HG02943 (cell line): ENCODE data around the gene NBPF1.
"Not testable (repeated sequence)": the region's sequence is repeated elsewhere in the genome, so short reads cannot be mapped to it uniquely, and the experiment has no call there.

Source experiments
- ATAC-seq: cut with Tn5 transposase; IDR thresholded peaks from one replicate; pipeline ENCODE4 v1.9.1; 2021; ENCODE audit warnings: mild to moderate bottlenecking, low read depth, moderate library complexity; ENCODE audit not compliant: unreplicated experiment

Gene NBPF1

DNA sequence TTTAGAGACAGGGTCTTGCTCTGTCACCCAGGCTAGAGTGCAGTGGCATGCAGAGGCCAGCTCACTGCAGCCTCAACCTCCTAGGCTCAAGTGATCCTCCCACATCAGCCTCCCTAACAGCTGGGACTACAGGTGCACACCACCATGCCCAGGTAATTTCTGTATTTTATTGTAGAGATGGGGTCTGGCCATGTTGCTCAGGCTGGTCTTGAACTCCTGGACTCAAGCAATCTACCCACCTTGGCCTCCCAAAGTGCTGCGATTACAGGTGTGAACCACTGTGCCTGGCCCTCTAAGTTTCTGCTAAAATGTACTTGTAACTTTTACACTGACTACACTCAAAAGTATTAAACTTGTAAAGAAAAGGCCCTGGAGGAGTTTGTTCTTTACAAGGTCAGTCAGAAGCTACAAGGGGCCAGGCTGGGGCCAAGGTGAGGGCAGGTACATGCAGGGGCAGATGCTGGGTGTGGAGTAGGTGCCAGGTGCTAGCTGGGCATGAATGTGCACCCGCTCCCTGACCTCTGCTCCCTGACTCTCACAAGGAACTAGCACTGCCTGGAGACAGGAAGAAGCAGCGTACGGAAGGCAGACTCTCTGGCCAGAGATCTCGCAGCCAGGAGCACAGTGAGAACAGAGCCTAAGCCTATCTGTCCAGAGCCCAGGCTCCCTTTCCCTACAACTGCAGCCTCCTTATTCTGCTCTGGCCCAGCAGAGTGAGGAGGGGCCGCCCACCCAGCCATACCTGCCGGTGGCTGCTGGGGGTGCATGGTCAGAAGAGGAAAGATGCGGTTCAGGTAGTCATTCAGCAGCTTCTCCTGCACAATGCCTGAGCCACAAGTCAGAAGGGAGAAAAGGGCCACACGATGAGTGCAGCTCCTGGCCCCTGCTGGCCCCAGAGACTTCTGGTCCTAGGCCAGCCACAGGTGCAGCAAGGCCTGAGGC is 28.9 kb upstream of the NBPF1 start:
- not testable (repeated sequence) for ATAC-seq

- ATAC-seq, result not testable (repeated sequence)
Observed at GRCh38 chr1:16641159-16641975, 28.0 kb upstream of the NBPF1 start.

- ATAC-seq, result not testable (repeated sequence)
Observed at GRCh38 chr1:16639091-16640031, 26.0 kb upstream of the NBPF1 start.

- not testable (repeated sequence) for ATAC-seq
Observed at GRCh38 chr1:16637941-16638778, 24.8 kb upstream of the NBPF1 start.

DNA sequence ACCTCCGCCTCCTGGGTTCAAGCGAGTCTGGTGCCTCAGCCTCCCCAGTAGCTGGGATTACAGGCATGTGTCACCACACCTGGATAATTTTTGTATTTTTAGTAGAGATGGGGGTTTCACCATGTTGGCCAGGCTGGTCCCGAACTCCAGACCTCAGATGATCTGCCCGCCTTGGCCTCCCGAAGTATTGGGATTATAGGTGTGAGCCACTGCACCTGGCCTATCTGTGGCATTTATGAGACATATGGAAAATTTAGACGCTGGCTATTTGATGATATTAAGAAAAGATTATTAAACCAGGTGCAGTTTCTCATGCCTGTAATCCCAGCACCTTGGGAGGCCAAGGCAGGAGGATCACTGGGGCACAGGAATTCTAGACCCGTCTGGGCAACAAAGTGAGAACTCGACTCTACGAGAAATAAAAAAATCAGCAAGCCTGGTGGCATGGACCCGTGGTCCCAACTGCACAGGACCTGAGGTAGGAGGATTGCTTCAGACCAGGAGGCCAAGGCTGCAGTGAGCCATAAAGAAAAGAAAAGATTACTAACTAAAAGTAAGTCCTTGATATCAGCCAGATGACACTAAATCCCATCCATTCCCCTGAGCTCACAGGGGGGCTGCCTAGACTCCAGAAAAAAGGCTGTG is 23.3 kb upstream of the NBPF1 start:
- ATAC-seq, result not testable (repeated sequence)

- ATAC-seq, result not testable (repeated sequence)
Observed at GRCh38 chr1:16635959-16636358, 22.6 kb upstream of the NBPF1 start.

DNA sequence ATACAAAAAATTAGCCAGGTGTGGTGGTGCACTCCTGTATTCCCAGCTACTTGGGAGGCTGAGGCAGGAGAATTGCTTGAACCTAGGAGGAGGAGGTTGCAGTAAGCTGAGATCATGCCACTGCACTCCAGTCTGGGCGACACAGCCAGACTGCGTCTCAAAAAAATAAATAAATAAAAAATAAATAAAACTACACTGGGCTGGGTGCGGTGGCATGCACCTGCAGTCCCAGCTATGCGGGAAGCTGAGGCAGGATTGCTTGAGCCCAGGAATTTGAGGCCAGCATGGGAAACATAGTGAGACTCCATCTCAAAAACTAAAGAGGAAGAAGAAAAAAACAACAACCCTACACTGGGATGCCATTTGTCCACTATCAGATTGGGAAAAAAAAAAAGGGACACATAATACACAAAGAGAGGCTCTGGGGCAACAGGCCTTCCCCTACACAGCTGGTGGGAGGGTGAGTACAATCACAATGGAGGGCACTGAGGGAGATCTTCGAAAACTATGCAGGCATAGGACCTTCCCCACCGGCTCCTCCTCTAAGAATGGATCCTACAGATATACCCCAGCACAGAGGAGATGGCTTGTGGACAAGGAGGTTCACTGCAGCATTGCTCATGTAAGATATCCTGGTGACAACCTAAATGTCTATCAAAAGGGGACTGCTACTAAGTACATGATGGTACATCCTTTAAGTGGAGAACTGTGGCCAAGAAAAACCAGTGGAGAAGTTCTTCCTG is 20.3 kb upstream of the NBPF1 start:
- ATAC-seq, result not testable (repeated sequence)

GRCh38 chr1:16632044-16632850 is 18.9 kb upstream of the NBPF1 start:
- ATAC-seq, result not testable (repeated sequence)

DNA sequence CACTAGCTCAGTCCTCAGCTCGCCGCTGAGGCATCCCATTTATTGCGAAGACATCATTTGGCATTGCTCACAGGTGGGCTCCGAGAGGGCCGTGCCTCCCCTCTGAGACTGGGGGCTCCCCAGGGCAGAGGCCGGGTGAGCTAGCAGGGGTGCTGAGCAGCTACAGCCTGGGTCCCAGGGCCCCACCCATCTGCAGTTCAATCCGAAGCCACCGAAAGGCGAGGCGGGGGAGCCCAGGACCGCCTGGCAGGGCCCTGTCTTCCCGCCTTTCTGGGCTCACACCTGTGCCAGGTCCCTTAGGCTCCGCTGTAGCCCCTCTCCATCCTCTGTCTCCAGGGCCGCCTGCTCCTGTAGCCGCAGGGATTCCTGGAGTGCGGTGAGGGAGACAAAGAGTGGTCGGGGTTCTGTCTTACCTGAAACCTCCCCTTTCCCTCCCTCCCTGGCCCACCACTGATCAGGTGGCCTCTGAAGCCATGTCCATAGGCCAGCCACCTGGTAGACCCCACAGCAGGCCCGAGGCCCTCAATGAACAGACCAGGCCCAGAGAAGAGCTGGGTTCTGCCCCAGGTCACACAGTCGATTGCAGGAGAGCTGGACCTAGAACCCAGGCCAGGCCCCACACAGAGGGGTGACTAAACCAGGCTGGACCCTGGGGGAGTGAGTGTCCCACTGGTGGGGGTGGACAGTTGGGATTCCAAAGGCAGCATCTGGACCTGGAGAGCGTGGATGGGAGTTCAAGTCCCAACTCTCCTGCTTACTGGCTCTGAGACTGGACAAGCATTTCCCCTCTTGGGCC is 18.1 kb upstream of the NBPF1 start:
- ATAC-seq, result no peak

- ATAC-seq, result no peak
Observed at GRCh38 chr1:16630661-16631247, 17.4 kb upstream of the NBPF1 start.

GRCh38 chr1:16629916-16630530 is 16.7 kb upstream of the NBPF1 start:
- not testable (repeated sequence) for ATAC-seq

DNA sequence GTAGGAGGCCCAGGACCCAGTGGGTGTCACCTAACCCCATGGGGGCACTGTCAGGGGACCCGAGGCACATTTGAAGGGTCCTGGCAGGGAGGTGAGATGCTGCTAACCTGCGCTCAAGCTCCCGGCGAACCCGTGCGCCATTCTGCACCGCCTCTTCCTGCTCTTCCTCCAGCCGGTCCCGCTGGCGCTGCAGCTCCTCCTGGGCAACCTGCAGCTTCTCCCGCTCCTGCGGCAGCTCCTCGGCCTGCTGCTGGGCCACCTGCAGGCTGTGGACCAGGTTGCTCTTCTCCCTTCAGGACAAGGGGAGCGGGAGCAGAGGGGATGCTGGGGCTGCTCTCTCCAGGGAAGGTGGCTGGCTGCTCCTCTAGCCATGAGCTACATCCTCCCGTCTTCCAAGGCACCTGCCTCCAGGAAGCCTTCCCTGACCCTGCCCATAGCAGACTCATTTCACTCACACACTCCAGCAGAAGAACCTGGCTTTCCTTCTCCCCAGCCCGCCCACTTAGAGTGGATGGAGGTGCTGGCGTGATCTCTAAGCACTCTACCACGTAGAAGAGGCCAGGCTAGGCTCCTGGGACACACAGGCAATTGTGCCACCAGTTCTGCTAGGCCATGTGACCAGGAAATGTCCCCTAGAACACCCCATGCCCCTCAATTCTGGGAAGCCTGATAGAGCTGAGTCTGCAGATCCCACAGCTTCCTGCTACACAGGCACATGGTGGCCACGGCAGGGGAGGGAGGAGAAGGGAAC is 15.2 kb upstream of the NBPF1 start:
- ATAC-seq, result no peak

- not testable (repeated sequence) for ATAC-seq
Observed at GRCh38 chr1:16626409-16626983, 13.1 kb upstream of the NBPF1 start.

DNA sequence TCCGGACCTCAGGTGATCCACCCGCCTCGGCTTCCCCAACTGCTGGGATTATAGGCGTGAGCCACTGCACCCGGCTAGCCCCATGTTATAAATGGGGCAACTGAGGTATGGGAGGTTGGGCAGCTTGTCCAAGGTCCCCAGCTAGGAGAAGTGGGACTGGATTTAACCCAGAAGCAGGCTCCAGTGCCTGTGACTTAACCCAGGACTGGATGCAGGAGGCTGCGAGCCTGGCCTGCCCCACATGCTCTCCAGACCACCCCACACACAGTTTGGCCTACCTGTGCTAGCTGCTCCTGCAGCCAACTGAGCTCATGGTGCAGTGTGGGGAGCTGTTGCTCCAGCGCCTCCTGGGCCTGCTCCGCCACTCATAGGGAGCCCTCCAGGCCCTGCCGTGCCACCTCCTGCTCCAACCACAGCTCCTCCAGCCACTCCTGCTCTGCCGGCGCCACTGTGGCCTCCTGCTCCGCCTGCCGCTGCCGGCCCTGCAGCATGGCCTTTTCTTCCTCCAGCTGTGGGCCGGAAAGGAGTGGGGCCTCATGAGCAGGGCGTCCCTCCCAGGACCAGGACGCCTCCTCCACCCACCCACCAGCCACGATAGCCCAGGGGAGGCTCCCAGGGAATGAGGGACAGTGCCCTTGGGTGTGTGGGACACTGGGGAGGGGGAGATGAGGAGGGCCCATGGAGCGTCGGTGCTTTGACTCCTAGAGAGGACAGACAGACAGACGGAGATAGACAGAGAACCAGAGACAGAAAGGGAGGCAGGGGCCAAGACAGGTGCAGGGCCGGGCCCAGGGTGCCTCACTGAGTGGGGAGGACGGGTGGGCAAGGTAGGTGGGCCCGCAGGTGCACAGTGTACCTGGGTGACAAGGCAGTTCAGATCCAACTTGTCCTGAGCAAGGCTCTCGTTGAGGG is 12.4 kb upstream of the NBPF1 start:
- ATAC-seq, result no peak
